SU-DHL-6 (cell line): ENCODE results near the gene INPP4B.

Experiments used
- H2AFZ ChIP-seq: fragments of 200-600 bp; sonication (generic); 2 replicates; pipeline ENCODE4 v1.6.1; 2014; ENCODE audit warnings: low read depth, mild to moderate bottlenecking, moderate library complexity, mixed read lengths, antibody characterized with exemption, low read length; ENCODE audit not compliant: severe bottlenecking
- H3F3A ChIP-seq: fragments of 200-600 bp; shearing (Covaris generic); 2 replicates; pipeline ENCODE4 v1.6.0; 2016; ENCODE audit warnings: antibody characterized with exemption, mild to moderate bottlenecking; ENCODE audit not compliant: insufficient read depth
- H3K27ac ChIP-seq: fragments of 200-600 bp; sonication (generic); 2 replicates; pipeline ENCODE4 v1.5.1; 2016; ENCODE audit warnings: low read depth, mild to moderate bottlenecking, low read length, moderate library complexity, mixed read lengths
- H3K27me3 ChIP-seq: fragments of 200-600 bp; sonication (generic), shearing (Covaris generic); 2 replicates; pipeline ENCODE4 v1.6.0; 2014; ENCODE audit warnings: mild to moderate bottlenecking, low read length
- H3K36me3 ChIP-seq: fragments of 200-600 bp; sonication (generic); 2 replicates; pipeline ENCODE4 v1.6.1; 2014; ENCODE audit warnings: mild to moderate bottlenecking, low read length, mixed read lengths
- H3K4me2 ChIP-seq: fragments of 300-600, 200-600 bp; shearing (Covaris generic), sonication (generic); 2 replicates; pipeline ENCODE4 v1.6.0; 2014; ENCODE audit warnings: low read length, low read depth, mild to moderate bottlenecking; ENCODE audit not compliant: poor library complexity, severe bottlenecking
- H3K4me3 ChIP-seq: fragments of 200-600 bp; sonication (generic); 2 replicates; pipeline ENCODE4 v1.5.1; 2014; ENCODE audit warnings: antibody characterized with exemption, low read length, mild to moderate bottlenecking, mixed read lengths; ENCODE audit not compliant: insufficient read depth, poor library complexity, severe bottlenecking
- H3K79me2 ChIP-seq: fragments of 200-600 bp; sonication (generic); 2 replicates; pipeline ENCODE4 v1.6.1; 2014; ENCODE audit warnings: mild to moderate bottlenecking, low read length, moderate library complexity; ENCODE audit not compliant: insufficient read depth
- H3K9ac ChIP-seq: fragments of 200-600 bp; sonication (generic); 2 replicates; pipeline ENCODE4 v1.7.0; 2014; ENCODE audit warnings: mild to moderate bottlenecking, low read length
- H3K9me2 ChIP-seq: fragments of 200-600 bp; sonication (generic); replicated peaks from 2 replicates; pipeline ENCODE4 v1.6.1; 2014; ENCODE audit warnings: low read length; ENCODE audit not compliant: insufficient read depth
- H3K9me3 ChIP-seq: fragments of 200-600 bp; sonication (generic); 2 replicates; pipeline ENCODE4 v1.6.1; 2014; ENCODE audit warnings: low read length, mixed read lengths; ENCODE audit not compliant: insufficient read depth
- H4K20me1 ChIP-seq: fragments of 200-600 bp; sonication (generic); 2 replicates; pipeline ENCODE4 v1.6.1; 2014; ENCODE audit warnings: low read depth, mild to moderate bottlenecking, antibody characterized with exemption, low read length, moderate library complexity, mixed read lengths
- EZH2phosphoT487 ChIP-seq: fragments of 200-600 bp; sonication (generic), shearing (Covaris generic); conservative IDR thresholded peaks from 2 replicates; pipeline ENCODE4 v1.6.1; 2018; ENCODE audit warnings: mild to moderate bottlenecking, antibody characterized with exemption, low read length, moderate library complexity, mixed read lengths
- TF ChIP-seq, protein P1 (sequence below): fragments of 200-600 bp; sonication (generic); IDR thresholded peaks from one replicate; pipeline ENCODE4 v1.5.1; 2017; ENCODE audit warnings: antibody characterized with exemption, mild to moderate bottlenecking, low read length, moderate library complexity; ENCODE audit not compliant: insufficient read depth, poor library complexity, severe bottlenecking

INPP4B gene

DNA sequence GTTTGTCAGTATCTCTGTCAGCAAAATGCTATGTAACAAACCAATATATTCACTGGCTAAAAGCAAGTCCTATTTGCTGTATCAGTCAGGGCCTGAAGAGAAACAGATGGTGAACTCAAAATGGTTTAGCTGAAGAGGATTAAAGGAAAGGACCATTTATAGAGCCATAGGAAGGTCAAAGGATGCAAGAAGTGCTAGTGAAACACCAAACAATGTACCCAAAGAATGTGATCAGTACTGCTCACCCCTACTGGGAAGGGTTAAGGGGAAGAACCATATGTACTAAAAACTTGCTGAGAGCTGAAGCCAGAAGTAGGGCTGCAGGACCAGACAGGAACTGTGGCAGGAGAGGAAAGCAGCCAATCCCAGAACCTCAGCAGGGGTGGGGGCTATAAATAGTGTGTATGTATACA is 479.3 kb downstream of the INPP4B start:
- H3K79me2 ChIP-seq, result no peaks in the 10 kb centered on the region

DNA sequence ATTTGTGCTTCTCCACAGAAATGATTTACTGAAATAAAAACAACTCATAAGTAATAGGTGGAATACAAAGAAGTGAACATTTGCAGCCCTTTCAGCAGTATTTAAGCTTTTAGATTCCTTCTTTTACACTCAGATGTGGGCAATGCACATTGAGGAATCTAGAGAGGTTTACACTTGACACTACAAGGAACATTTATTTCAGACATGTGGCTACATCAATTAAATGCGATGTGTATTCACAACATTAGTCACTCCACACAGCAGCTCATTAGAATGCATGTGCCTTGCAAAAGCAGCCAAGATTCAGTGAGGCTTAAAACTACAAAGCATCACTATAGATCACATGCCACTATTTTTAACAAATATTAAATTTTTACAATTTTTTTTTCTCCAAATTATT is 480.7 kb downstream of the INPP4B start:
- H3K27ac ChIP-seq, result no peak overlapping the region
- TF ChIP-seq, protein P1, sequence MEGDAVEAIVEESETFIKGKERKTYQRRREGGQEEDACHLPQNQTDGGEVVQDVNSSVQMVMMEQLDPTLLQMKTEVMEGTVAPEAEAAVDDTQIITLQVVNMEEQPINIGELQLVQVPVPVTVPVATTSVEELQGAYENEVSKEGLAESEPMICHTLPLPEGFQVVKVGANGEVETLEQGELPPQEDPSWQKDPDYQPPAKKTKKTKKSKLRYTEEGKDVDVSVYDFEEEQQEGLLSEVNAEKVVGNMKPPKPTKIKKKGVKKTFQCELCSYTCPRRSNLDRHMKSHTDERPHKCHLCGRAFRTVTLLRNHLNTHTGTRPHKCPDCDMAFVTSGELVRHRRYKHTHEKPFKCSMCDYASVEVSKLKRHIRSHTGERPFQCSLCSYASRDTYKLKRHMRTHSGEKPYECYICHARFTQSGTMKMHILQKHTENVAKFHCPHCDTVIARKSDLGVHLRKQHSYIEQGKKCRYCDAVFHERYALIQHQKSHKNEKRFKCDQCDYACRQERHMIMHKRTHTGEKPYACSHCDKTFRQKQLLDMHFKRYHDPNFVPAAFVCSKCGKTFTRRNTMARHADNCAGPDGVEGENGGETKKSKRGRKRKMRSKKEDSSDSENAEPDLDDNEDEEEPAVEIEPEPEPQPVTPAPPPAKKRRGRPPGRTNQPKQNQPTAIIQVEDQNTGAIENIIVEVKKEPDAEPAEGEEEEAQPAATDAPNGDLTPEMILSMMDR, result no peak
- TF ChIP-seq EZH2phosphoT487, result no peak
- no peak overlapping the region for H3K9ac ChIP-seq
- H2AFZ ChIP-seq, result no peak overlapping the region
- H3K79me2 ChIP-seq, result no peaks in the 10 kb centered on the region
- H3K27me3 ChIP-seq, result no peaks in the 10 kb centered on the region
- no peaks in the 10 kb centered on the region for H3F3A ChIP-seq
- no peaks in the 10 kb centered on the region for H3K9me2 ChIP-seq
- no peaks in the 10 kb centered on the region for H4K20me1 ChIP-seq
- H3K9me3 ChIP-seq, result no peaks in the 10 kb centered on the region
- no peaks in the 10 kb centered on the region for H3K36me3 ChIP-seq
- no peak overlapping the region for H3K4me2 ChIP-seq
- no peak overlapping the region for H3K4me3 ChIP-seq

More for the DNA sequence above, 479.3 kb downstream of the INPP4B start:
- Histone ChIP-seq H3K4me2 (no peak overlapping the region), H3K9me3 (no peaks in the 10 kb centered on the region), H3K9ac (no peak overlapping the region), H4K20me1 (no peaks in the 10 kb centered on the region), H2AFZ (no peak overlapping the region), H3K4me3 (no peak overlapping the region), H3K27me3 (no peaks in the 10 kb centered on the region), H3K9me2 (no peaks in the 10 kb centered on the region), H3K36me3 (no peaks in the 10 kb centered on the region), H3F3A (no peaks in the 10 kb centered on the region), H3K27ac (no peak overlapping the region)
- no peak for TF ChIP-seq EZH2phosphoT487
- TF ChIP-seq, protein P1, result no peak

DNA sequence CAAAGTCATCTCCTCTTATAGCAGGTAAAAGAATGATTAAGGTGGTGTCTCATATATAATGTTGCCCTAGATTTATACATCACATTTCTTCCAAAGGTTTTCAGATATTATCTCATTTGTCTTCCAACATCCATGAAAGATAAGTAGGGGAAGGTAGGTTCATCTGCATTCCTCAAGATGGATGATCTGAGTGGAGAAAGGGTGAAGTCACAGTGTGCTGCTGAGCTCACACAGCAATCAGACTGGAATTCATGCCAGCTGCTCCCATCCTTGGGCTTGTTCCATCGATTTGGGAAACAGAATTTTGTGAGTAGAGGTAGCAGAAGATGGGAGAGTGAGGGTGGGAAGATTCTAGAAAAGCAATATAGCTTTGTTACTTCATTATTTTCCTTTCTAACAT is 482.4 kb downstream of the INPP4B start:
- Histone ChIP-seq H3K9ac (no peak overlapping the region), H3K9me2 (no peaks in the 10 kb centered on the region), H3K27ac (no peak overlapping the region), H3F3A (no peaks in the 10 kb centered on the region), H3K4me3 (no peak overlapping the region), H2AFZ (no peak overlapping the region), H3K4me2 (no peak overlapping the region), H3K79me2 (no peaks in the 10 kb centered on the region), H3K27me3 (no peaks in the 10 kb centered on the region), H3K36me3 (no peaks in the 10 kb centered on the region), H4K20me1 (no peaks in the 10 kb centered on the region), H3K9me3 (no peaks in the 10 kb centered on the region)
- TF ChIP-seq, protein P1, result no peak
- no peak for TF ChIP-seq EZH2phosphoT487
